Activated T-cell treated with anti-CD3 and anti-CD28 coated beads, Interleukin-2, amount 50 U/mL, for 72 hours (primary cell): Measurements from ENCODE around the gene CD52. TPM values are rescaled to one million over a fixed set of nuclear protein-coding genes. Genes with fewer than 3 reads are reported as not detected.

ENCODE experiments used
- ATAC-seq, 2 donors: fragments of 150-1000 bp; cut with Tn5 transposase; replicated peaks in 1 of 2; 2 replicates each; pipeline ENCODE4 v1.10.0; 2021; ENCODE audit warnings: moderate library complexity in 2 of 2, mild to moderate bottlenecking in 1 of 2
- DNase-seq, 2 donors: peaks; one replicate each; pipeline ENCODE4 v3.0.0; 2021 to 2022; ENCODE audit warnings: mixed read lengths in 1 of 2
- H3K27ac Mint-ChIP-seq: one replicate; pipeline ENCODE4 v1.8.0; 2022; ENCODE audit warnings: mild to moderate bottlenecking, moderate library complexity, mixed read lengths
- H3K27me3 Mint-ChIP-seq: one replicate; pipeline ENCODE4 v1.8.0; 2022; ENCODE audit warnings: low read depth, mixed read lengths
- H3K36me3 Mint-ChIP-seq, 2 donors: one replicate each; pipeline ENCODE4 v1.8.0; 2022; ENCODE audit warnings: mixed read lengths in 2 of 2, mild to moderate bottlenecking in 1 of 2; ENCODE audit not compliant: insufficient read depth in 2 of 2
- H3K4me1 Mint-ChIP-seq: one replicate; pipeline ENCODE4 v1.8.0; 2022; ENCODE audit warnings: low read depth, mixed read lengths
- H3K4me3 Mint-ChIP-seq, 2 donors: one replicate each; pipeline ENCODE4 v1.8.0; 2022; ENCODE audit warnings: mild to moderate bottlenecking in 2 of 2, mixed read lengths in 2 of 2, moderate library complexity in 2 of 2
- H3K9me3 Mint-ChIP-seq, 2 donors: one replicate each; pipeline ENCODE4 v1.8.0; 2022; ENCODE audit warnings: mixed read lengths in 2 of 2
- total RNA-seq, 2 donors: library from RNA; stranded (reverse); gene quantifications; one replicate each; pipeline ENCODE4 v1.2.3, GENCODE V29; 2022

The CD52 gene
- total RNA-seq, 2 donors from 2014 or later = 213 to 245 TPM

DNA sequence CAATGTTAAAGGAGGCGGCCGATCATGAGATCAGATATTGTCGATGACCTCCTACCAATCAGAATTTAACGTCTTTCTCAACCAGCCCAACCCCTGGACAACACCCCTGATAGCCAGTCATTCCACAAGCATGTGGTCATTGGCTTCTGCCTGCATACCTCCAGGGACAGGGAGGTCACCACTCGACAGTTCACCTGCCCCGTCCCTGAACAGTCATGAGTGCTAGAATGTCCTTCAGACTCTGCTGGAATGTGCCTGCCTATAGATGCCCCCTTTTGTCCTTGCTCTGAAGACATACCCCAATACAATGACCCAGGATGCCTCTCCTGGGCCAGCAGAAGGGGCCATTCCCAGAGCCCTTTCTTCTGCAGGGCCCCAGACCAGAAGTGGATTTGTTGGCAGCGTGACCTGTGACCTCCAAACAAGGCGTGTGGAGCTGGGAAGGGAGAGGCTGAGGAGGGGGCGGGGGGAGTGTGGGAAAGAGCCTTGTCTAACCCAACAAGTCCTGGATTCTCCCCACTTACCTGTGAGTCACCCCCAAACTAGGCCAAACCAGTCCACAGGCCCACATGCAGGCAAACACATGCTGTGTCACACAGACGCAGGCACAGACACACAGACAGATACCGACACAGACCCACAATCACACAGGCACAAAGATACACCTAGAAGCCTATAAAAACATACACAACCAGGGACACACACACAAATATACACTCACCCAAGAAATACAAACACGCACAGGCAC lies 34.0 kb downstream of the CD52 start:
- DNase-seq (no peak), ATAC-seq (no peak)
- Mint-ChIP-seq H3K36me3 (no peaks in the 10 kb centered on the region), H3K4me1 (no peaks in the 10 kb centered on the region), H3K27ac (no peak overlapping the region), H3K9me3 (no peaks in the 10 kb centered on the region), H3K27me3 (no peaks in the 10 kb centered on the region), H3K4me3 (no peak overlapping the region)

DNA sequence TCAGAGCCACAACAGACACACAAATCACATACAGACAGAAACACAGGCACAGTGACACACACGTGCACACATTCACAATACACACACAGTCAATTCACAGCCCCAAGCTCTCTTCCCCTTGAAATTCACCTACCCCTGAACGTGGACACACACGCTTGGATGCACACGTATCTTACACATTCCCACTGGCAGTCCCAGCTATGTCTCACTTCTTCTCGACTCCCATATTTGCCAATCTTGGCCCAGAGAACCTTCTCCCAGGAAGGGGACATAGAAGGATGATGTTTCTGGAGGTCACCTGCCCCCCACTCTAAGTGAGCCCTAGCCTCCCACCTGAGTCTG lies 34.6 kb downstream of the CD52 start:
- Mint-ChIP-seq H3K4me3 (no peak overlapping the region), H3K27ac (no peak overlapping the region), H3K27me3 (no peaks in the 10 kb centered on the region), H3K36me3 (no peaks in the 10 kb centered on the region), H3K4me1 (no peaks in the 10 kb centered on the region), H3K9me3 (no peaks in the 10 kb centered on the region)
- DNase-seq (no peak), ATAC-seq (no peak)

DNA sequence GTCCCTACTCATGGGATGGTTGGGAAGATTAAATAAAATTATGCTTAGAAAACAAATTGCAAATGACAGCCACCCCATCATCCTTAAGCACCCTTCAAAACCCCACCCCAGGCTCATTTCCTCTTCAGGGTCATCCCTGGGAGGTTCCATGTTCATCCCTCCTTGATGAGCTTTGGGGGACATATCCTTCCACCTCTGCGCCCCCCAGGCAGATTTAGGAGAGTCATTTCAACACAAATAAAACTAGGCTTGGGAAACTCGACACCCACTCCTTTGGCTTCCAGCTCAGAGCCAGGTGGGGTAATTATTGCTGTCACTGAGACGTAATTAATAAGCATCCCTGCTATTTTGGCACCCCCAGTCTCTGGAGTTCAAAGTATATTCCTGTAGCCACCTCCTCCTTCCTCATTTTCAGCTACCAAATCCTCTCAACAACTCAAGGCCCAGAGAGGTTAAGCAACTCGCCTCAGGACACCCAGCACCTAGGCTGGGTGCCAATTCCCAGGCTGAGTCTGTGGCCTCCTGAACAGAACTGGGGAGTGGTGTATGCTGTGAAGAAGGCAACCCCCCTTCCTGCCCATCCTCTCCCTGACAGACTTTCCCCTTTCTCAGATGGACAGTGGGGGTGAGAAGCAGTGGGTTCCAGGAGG lies 35.6 kb downstream of the CD52 start:
- ATAC-seq (no peak), DNase-seq (no peak)
- H3K36me3 Mint-ChIP-seq = no peaks in the 10 kb centered on the region
- H3K9me3 Mint-ChIP-seq = no peaks in the 10 kb centered on the region
- no peak overlapping the region for H3K27ac Mint-ChIP-seq
- H3K27me3 Mint-ChIP-seq = no peaks in the 10 kb centered on the region
- peaks cover under 1% of the 10 kb centered on the region for H3K4me1 Mint-ChIP-seq
- H3K4me3 Mint-ChIP-seq = no peak overlapping the region

DNA sequence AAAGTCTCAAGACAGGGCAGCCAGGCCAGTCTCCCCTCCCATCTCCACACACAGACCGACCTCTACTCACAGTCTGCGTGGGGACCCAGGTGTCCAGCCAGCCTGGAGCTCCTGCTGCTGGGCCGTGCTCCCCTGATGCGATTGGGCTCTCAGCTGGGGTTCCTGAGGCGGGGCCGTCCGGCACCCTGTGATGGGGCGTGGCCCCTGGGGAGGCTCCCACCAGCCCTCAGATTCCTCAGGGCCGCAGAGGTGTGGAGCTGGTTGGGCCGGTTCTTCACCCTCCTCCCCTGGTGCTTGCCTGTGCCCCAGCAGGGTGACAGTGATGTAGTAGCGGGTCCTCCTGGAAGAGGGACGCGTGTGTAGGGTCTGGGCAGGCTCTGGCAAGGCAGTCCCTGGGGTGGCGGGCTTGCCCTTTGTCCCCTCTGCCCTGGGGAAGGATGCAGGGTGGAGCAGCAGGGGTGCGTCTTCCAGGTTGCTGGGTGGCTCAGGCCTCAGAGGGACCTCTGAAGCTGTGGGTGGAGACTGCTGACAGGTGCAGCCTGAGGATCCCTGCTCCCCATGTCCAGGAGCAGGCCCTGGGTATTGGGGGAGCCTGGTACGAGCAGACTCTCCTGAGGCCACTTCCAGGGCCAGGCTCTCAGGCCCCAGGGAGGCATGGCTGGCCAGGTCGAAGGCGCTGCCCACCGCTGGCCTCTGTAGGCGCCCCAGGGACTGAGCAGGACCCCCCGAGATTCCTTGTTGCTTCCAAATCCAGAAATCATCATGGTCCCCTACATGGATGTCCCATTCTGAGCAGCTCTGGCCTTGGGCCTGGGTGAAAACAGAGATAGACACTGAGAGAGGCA lies 36.4 kb downstream of the CD52 start, which contains the start of gene CRYBG2:
TSS of gene CRYBG2 (minus strand) at position 155 of the 845 bp plus-strand sequence. CDS start 7,473 bp downstream, outside the sequence.
- H3K4me3 Mint-ChIP-seq = no peak within 1 kb of the TSS
- ATAC-seq (no peak), DNase-seq (no peak)
- no peak within 1 kb of the TSS for H3K27ac Mint-ChIP-seq
- H3K36me3 Mint-ChIP-seq = no peaks in the 10 kb centered on the region
- peaks cover 6% of the 10 kb centered on the region for H3K27me3 Mint-ChIP-seq
- H3K4me1 Mint-ChIP-seq = peaks cover 9% of the 10 kb centered on the region
- H3K9me3 Mint-ChIP-seq = no peaks in the 10 kb centered on the region

DNA sequence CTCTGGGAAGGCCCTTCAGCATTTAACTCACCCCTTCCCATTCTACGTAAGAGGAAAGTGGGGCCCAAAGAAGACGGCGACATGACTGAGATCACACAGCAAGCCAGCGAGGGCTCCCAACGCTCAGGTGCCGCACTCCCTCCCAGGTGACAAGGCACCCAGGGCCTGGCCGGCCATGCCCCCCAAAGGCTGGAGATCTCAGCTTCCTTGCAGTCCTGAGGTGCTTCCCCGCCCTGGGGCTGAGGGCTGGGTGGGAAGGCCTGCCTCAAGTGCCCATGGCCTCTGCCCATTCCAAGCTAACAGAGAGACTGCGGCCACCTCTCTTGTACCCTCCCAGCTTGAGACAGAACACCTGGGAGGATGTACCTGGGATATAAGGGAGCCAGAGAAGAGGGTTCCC lies 37.2 kb downstream of the CD52 start:
- Mint-ChIP-seq H3K4me3 (no peak overlapping the region), H3K27ac (no peak overlapping the region), H3K27me3 (peaks cover 11% of the 10 kb centered on the region), H3K36me3 (no peaks in the 10 kb centered on the region), H3K9me3 (no peaks in the 10 kb centered on the region), H3K4me1 (peaks cover 17% of the 10 kb centered on the region)
- ATAC-seq (no peak), DNase-seq (no peak)

DNA sequence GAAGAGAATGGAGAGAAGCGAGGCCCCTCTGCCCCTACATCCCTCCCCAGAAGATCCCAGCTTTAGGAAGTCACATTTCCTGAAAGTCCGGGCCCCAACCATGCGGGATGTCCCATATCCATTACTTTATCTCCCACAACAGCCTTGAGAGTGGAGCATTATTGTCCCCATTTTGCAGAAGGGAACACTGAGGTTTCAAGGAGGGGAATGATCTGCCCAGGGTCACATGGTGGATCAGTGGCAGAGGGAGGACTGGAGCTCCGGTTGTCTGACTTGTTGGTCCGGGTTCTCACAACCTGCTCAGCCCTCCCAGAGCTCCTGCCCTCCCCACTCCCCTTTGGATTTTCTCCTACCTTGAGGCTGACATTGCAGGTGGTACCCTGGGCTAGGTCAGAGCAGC lies 38.3 kb downstream of the CD52 start:
- H3K36me3 Mint-ChIP-seq = no peaks in the 10 kb centered on the region
- no peak for ATAC-seq
- no peak overlapping the region for H3K4me3 Mint-ChIP-seq

DNA sequence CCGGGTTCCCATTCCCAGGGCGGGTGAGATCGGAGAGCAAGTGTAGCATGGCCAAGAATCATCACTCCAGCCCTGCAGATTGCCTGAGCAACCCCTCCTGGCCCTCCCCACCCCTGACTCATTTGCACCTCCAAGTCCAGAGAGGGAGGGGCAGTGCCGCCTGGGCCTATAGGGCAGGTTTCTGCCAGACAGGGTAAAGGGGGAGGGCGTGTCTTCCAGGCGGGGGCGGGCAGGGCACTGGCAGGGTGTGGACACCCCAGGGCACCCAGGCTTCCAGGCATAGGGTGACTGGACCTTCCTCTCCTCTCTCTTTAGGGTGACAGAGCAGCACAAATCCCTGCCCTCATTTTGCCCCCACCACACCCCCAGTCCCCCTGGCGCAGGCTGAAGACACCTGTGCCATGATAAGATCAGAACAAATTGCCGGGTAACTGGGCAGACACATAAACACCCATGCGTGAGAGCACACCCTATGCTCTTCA lies 39.4 kb downstream of the CD52 start:
- no peak for ATAC-seq
- Mint-ChIP-seq H3K27ac (no peak overlapping the region), H3K27me3 (peaks cover 22% of the 10 kb centered on the region), H3K4me3 (no peak overlapping the region), H3K9me3 (no peaks in the 10 kb centered on the region), H3K4me1 (peaks cover 31% of the 10 kb centered on the region), H3K36me3 (no peaks in the 10 kb centered on the region)
- DNase-seq = no peak

More for the DNA sequence above, 38.3 kb downstream of the CD52 start:
- Mint-ChIP-seq H3K27ac (no peak overlapping the region), H3K4me1 (peaks cover 28% of the 10 kb centered on the region), H3K9me3 (no peaks in the 10 kb centered on the region), H3K27me3 (peaks cover 18% of the 10 kb centered on the region)
- no peak for DNase-seq

DNA sequence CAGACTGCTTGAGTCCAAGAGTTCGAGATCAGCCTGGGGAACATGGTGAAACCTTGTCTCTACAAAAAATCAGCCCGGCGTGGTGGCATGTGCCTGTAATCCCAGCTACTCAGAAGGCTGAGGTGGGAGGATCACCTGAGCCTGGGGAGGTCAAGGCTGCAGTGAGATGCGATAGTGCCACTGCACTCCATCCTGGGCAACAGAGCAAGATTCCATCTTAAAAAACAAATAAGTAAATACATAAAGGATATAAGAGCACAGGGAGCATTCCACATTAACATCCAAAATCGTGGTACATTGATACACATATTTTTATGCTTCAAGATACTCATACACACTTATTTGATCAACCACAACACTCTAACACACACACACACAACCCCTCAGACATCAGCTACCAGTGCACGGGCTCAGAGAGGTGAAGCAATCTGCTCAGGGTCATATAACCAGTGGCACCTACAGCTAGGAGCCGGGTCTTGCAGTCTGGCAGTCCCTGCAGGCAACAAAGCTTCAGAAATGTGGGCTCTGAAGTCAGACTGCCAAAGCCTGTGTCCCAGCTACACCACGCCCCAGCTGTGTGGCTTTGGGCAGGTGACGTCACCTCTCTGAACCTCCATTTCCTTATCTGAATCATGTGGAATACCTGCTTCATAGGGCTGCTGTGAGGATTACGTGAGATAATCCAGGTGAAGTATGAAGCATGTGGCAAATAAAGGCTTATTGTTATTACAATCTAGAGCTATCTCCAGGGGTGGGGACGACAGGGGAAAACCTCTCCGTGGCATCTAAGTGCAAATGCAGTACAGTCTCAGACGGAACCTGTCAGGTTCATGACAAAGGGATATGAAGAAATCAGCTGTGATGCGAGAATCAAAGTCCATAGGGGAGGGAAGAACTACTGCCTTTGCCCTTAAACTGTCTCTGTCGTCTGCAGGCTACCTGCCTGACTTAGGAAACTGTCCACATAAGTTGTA lies 40.9 kb downstream of the CD52 start:
- DNase-seq = peak; percentile 70
- Mint-ChIP-seq H3K36me3 (no peaks in the 10 kb centered on the region), H3K27me3 (peaks cover 22% of the 10 kb centered on the region), H3K27ac (no peak overlapping the region), H3K4me3 (peak overlapping the region; percentile 60 to 67), H3K4me1 (peaks cover 37% of the 10 kb centered on the region), H3K9me3 (no peaks in the 10 kb centered on the region)
- ATAC-seq = peak; percentile 81 to 83

DNA sequence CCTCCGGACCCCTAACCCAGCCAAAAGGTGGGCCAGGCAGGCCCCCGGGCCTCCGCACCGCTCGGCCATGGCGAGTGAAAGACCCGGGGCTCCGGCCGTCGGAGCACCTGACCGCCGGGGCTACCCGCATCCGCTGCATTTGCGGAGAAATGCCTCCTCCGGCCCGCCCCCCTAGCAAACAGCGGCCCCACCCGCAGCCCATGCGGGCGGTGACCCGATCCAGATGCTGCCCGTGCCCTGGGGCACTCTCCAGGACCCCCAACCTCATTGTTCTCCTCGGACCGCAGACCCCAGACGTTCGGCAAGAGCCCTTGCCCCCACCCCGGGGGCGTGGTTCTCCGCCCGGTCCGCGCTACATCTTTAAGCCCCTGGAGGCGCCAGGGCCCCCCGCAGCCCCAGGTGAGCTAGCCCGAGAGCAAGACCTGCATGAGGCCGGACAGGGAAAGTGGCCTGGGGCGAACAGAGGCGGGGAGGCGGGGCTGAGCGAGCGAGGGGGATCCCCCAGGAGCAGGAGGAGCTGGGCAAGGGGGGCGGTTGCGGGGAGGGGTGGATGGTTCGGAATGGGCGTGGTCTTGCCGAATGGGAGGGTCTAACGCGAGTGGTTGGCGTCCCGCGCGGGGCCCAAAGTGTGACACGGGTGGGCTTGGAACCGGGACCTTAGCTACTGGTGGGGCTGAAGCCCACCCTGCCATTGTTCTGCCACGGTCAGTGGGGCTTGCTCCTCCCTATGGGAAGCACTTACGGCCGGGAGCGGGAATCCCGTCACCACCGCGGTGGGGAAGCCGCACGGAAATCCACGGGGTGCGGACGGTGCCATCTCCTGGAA lies 42.4 kb downstream of the CD52 start:
- peak; percentile 42 to 44 for DNase-seq
- Mint-ChIP-seq H3K9me3 (no peaks in the 10 kb centered on the region), H3K27ac (no peak overlapping the region), H3K36me3 (no peaks in the 10 kb centered on the region), H3K4me3 (peak overlapping the region; percentile 78 to 88), H3K4me1 (peaks cover 51% of the 10 kb centered on the region), H3K27me3 (peaks cover 22% of the 10 kb centered on the region)
- ATAC-seq = peak in 1 of 2 donors; percentile 20

DNA sequence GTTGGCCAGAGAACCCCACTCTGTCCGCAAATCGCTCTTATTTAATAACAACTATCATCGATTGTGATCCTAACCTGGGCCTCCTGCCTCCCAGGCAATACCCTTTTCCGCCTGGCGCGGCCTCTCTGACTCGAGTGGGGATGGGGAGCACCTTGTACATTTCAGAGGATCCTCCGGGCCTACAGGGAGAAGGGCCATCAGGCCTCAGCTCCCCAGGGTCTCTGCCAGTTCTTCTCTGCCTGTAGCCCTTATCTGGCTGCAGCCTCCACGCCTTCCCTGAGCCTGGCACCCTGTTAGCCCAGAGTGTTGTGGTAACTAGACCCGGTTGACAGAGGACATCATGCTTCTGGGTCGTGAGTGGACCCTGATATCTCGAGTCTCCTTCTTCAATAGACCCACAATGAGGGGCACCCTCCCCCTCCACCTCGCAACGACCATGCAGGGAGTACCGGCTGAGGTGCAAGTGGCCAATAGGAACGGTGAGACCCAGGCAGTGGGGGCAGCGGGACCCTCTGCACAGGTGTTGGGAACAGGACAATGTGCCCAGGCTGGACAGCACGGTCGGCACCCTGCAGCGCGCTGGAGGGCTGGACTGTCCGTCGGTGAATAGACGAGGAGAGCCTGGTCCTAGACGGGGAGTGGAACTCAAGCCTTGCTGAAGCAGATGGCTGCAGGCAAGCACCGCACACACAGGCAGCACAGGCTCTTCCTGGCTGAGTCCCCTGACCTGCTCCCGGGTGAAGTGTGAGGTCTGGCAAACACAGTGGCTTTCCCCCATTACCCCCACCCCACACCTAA lies 43.2 kb downstream of the CD52 start:
- no peaks in the 10 kb centered on the region for H3K36me3 Mint-ChIP-seq
- H3K27ac Mint-ChIP-seq = peak overlapping the region; percentile 30
- peak overlapping the region; percentile 78 to 88 for H3K4me3 Mint-ChIP-seq
- peaks cover 51% of the 10 kb centered on the region for H3K4me1 Mint-ChIP-seq
- DNase-seq (no peak), ATAC-seq (no peak)
- no peaks in the 10 kb centered on the region for H3K9me3 Mint-ChIP-seq
- H3K27me3 Mint-ChIP-seq = peaks cover 22% of the 10 kb centered on the region

DNA sequence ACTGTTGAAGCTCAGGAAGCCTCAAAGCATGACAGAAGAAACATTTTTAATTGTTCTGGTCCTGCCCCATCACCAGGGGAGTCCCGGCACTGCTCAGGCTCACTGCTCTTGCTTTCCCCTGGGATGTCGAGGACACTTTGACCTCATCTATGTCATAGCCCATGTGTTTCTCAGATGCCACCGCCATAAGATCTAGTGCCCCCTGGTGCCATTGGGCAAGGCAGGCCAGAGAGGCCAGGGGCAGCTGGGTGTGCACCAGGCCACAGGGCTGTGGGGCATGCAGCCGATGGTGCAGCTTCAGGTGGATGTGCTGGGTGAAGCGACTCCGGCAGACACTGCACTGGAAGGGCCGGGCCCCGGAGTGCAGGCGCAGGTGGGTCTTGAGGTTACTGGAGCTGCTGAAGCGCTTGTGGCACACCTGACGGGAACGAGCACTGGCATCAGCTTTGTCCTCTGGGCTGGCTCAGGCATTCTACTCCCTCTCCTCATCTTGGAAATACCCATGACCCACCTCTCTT lies 43.9 kb downstream of the CD52 start:
- no peak for DNase-seq
- Mint-ChIP-seq H3K9me3 (no peaks in the 10 kb centered on the region), H3K4me1 (peaks cover 51% of the 10 kb centered on the region), H3K27me3 (peaks cover 22% of the 10 kb centered on the region), H3K27ac (no peak overlapping the region), H3K4me3 (no peak overlapping the region), H3K36me3 (no peaks in the 10 kb centered on the region)
- ATAC-seq = no peak
